Measurements from ENCODE around the gene SH2D1A. TPM values are rescaled to one million over a fixed set of nuclear protein-coding genes. Genes with fewer than 3 reads are reported as not detected.
"Not testable (repeated sequence)": the region's sequence is repeated elsewhere in the genome, so short reads cannot be mapped to it uniquely, and the experiment has no call there.

Gene SH2D1A
- total and polyA plus RNA-seq, 10 of the 15 experiments (the other 5 are each of a cell fraction or from before 2014, with no cell fraction given): 0.33 to 8.8 (median 0.54) TPM; not detected in 1

- no peak for DNase-seq (ENCODE audit: low read depth, low spot score)
- ChIA-PET RAD21 (ENCODE audit: unreplicated experiment) (no interaction called here), POLR2A (no interaction called here), SMC1A (ENCODE audit: uncharacterized antibody, unreplicated experiment) (no interaction called here), CTCF (no interaction called here)
- ATAC-seq: no peak
- Histone ChIP-seq H3K79me2 (ENCODE audit: control insufficient read depth, insufficient read depth, low read length) (no peaks in the 10 kb centered on the region), H3K27me3 (replicated peaks in 1 of 2; ENCODE audit: control insufficient read depth in 2 of 2, insufficient read depth in 2 of 2, low read length in 1 of 2) (no peaks in the 10 kb centered on the region), H3K27ac (ENCODE audit: control insufficient read depth, insufficient read depth) (no peak overlapping the region), H3K36me3 (ENCODE audit: control insufficient read depth in 2 of 2, insufficient read depth in 2 of 2, low read length in 1 of 2) (no peaks in the 10 kb centered on the region), H3K9me3 (replicated peaks; ENCODE audit: control insufficient read depth, insufficient read depth, low read length) (no peaks in the 10 kb centered on the region), H3K4me1 (ENCODE audit: control insufficient read depth, insufficient read depth, low read length) (no peaks in the 10 kb centered on the region), H2AFZ (ENCODE audit: control insufficient read depth, low read depth, low read length) (no peak overlapping the region), H3K4me2 (ENCODE audit: control insufficient read depth, insufficient read depth) (no peak overlapping the region), H3K4me3 (no peak overlapping the region), H3K9ac (ENCODE audit: control insufficient read depth, insufficient read depth, low read length) (no peak overlapping the region), H4K20me1 (ENCODE audit: control insufficient read depth, insufficient read depth) (no peaks in the 10 kb centered on the region)
- no TSS peak for BruUV-seq (replicated peaks)
- FAIRE-seq: no peak
- TF ChIP-seq MEF2B (IDR thresholded peaks at IDR 0.05; ENCODE audit: partially characterized antibody, poor library complexity, severe bottlenecking) (peak; percentile 92), GATAD2B (conservative IDR thresholded peaks at IDR 0.05; ENCODE audit: low read depth) (0 out of 2 replicates have a peak, but pooled peaks have one; percentile 34), RB1 (IDR thresholded peaks at IDR 0.05; ENCODE audit: borderline replicate concordance) (peak; percentile 45; the same call in 1 of the 2 replicates), ESRRA (IDR thresholded peaks at IDR 0.05; ENCODE audit: low read length) (no peak)
- in situ Hi-C loops (cut with MboI): no loop called here
- intact Hi-C loops (cut with micrococcal nuclease; ENCODE audit: unreplicated experiment): no loop called here
- 0% methylated on average over 6 of the region's 6 CpGs for WGBS (ENCODE audit: insufficient coverage, insufficient replicate concordance, low lambda C conversion rate, missing lambda C conversion rate)
Observed at GRCh38 chrX:124333862-124334261, 12.5 kb upstream of the SH2D1A start.

- H3K9ac ChIP-seq (ENCODE audit: control insufficient read depth, insufficient read depth, low read length); RAD21 ChIA-PET (ENCODE audit: unreplicated experiment); H3K4me2 ChIP-seq (ENCODE audit: control insufficient read depth, insufficient read depth); ATAC-seq; intact Hi-C loops (cut with micrococcal nuclease; ENCODE audit: unreplicated experiment); H3K9me3 ChIP-seq (replicated peaks; ENCODE audit: control insufficient read depth, insufficient read depth, low read length); H3K4me1 ChIP-seq (ENCODE audit: control insufficient read depth, insufficient read depth, low read length); H2AFZ ChIP-seq (ENCODE audit: control insufficient read depth, low read depth, low read length); H3K27me3 ChIP-seq (replicated peaks in 1 of 2; ENCODE audit: control insufficient read depth in 2 of 2, insufficient read depth in 2 of 2, low read length in 1 of 2); POLR2A ChIA-PET; BruUV-seq (replicated peaks); CTCF ChIA-PET; FAIRE-seq; H3K79me2 ChIP-seq (ENCODE audit: control insufficient read depth, insufficient read depth, low read length); H3K27ac ChIP-seq (ENCODE audit: control insufficient read depth, insufficient read depth); H4K20me1 ChIP-seq (ENCODE audit: control insufficient read depth, insufficient read depth); H3K4me3 ChIP-seq; in situ Hi-C loops (cut with MboI); H3K36me3 ChIP-seq (ENCODE audit: control insufficient read depth in 2 of 2, insufficient read depth in 2 of 2, low read length in 1 of 2); DNase-seq (ENCODE audit: low read depth, low spot score); SMC1A ChIA-PET (ENCODE audit: uncharacterized antibody, unreplicated experiment): not testable (repeated sequence)
- 0% methylated on average over 2 of the region's 2 CpGs for WGBS (ENCODE audit: insufficient coverage, insufficient replicate concordance, low lambda C conversion rate, missing lambda C conversion rate)
Observed at GRCh38 chrX:124334555-124334954, 11.8 kb upstream of the SH2D1A start.
